Activated T-helper 17 cell treated with anti-CD3 and anti-CD28 coated beads, Interleukin-2, amount 50 U/mL, for 72 hours (primary cell): Measurements from ENCODE around the gene FAM13B. TPM values are rescaled to one million over a fixed set of nuclear protein-coding genes. Genes with fewer than 3 reads are reported as not detected.
A peak's percentile ranks its signal among the peaks of the same experiment; 100 is the strongest.
"Not testable (repeated sequence)": the region's sequence is repeated elsewhere in the genome, so short reads cannot be mapped to it uniquely, and the experiment has no call there.

Source experiments
- ATAC-seq: fragments of 150-1000 bp; cut with Tn5 transposase; replicated peaks from 2 replicates; pipeline ENCODE4 v1.10.0; 2021; ENCODE audit warnings: mild to moderate bottlenecking, moderate library complexity
- H3K27ac Mint-ChIP-seq: one replicate; pipeline ENCODE4 v1.8.0; 2022; ENCODE audit warnings: mixed read lengths
- H3K27me3 Mint-ChIP-seq: one replicate; pipeline ENCODE4 v1.8.0; 2022; ENCODE audit warnings: mixed read lengths
- H3K36me3 Mint-ChIP-seq: one replicate; pipeline ENCODE4 v1.8.0; 2022; ENCODE audit warnings: low read depth, mild to moderate bottlenecking, mixed read lengths
- H3K4me1 Mint-ChIP-seq: one replicate; pipeline ENCODE4 v1.8.0; 2022; ENCODE audit warnings: mixed read lengths
- H3K4me3 Mint-ChIP-seq: one replicate; pipeline ENCODE4 v1.8.0; 2022; ENCODE audit warnings: mild to moderate bottlenecking, mixed read lengths
- H3K9me3 Mint-ChIP-seq: one replicate; pipeline ENCODE4 v1.8.0; 2022; ENCODE audit warnings: mixed read lengths
- total RNA-seq, 2 donors: library from RNA; stranded (reverse); gene quantifications; one replicate each; pipeline ENCODE4 v1.2.3, GENCODE V29; 2022

FAM13B gene
- total RNA-seq, result 10 to 100 TPM; 24.4 to 30.1 TPM

DNA sequence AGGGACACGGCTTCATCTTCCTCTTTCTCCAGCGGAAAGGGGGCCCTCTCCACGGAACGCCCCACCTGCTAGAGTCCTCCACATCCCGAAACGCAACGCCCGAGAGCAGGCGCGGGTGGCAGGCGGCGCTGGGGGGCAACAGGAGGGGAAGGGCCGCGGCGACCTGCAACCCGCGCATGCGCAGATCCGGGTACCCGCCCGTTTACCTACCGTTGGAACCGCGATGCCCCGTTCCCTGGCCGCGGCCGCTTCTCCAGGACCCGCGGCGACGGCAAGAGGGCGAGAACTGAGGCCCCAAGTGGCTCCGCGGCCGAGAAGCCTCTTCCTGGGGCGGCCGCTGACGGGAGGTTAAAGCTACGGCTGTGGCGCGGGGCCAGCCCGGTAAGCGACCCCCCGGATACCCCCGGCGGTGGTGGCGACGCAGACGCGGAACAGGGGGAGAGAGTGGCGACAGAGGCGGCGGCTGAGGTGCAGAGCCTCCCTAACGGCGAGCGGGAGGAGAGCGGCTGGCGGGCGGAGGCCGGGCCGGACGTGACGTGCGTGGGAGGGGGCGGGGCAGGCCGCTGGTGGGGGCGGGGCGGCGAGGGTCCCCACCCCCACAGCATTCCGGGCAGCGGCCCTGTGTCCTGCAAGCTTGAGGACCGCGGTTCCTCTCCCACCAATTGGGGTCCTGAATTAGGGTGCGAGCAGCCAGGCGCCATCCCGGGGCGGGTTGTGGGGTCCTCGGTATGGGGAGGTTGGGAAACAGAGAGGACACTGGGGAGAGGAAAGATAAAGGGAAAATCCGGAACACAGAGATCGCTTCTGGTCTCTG, at the start of gene FAM13B:
Gene FAM13B (minus strand): TSS at position 508 of the 814 bp plus-strand sequence. CDS start 13,968 bp downstream, outside the sequence.
- Mint-ChIP-seq H3K27me3 (no peaks in the 10 kb centered on the region), H3K4me1 (peaks cover 33% of the 10 kb centered on the region), H3K9me3 (no peaks in the 10 kb centered on the region), H3K27ac (peak within 1 kb of the TSS; percentile 98), H3K36me3 (peaks cover 42% of the 10 kb centered on the region), H3K4me3 (peak within 1 kb of the TSS; percentile 99)
- peak; percentile 81 for ATAC-seq

DNA sequence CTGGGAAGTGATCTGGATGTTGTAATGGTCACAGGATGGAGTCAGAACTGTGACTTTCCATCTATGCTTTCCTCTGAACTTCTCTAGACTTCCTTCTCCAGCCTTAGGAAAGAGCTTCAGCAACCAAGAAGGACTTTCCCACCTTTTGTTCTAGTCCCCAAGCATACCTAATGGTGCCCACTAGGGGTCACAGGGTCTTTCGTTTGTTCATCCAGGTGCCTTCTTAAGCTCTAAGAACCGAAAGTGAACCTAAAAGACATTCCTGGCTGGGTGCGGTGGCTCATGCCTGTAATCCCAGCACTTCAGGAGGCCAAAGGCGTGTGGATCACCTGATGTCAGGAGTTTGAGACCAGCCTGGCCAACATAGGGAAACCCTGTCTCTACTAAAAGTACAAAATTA, 49.2 kb upstream of the FAM13B start:
- peak overlapping the region; percentile 82 for H3K27ac Mint-ChIP-seq
- H3K36me3 Mint-ChIP-seq, result no peaks in the 10 kb centered on the region

DNA sequence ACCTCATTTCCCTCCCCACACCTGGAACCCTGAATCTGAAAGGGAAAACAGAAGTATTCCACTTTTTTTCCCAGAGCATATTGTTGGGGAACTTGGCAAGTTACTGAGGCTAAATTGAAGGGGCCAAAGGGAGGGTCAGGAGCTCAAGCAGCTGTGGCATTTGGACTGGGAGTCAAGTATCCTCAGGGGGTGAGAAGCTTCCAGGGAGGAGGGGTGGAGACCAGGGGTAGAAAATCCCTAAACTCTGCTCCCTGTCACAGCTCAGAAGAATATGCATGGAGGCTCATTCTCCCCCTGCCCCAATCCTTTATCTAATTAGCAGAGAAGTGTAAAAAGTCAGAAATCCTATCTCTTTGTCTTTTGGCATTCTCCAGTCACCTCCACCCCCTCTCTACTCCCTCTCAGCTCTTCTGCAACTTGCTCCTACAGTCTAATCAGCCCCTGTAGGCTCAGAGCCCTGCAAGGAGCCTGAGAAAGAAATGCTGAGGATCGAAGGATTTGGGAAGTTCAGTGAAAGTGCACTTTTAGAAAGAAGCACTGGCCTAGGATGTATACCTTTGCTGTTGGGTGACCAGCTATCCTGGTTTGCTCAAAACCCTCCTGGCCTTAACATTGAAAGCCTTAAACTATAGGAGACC, 45.2 kb upstream of the FAM13B start:
- H3K4me1 Mint-ChIP-seq, result peaks cover 4% of the 10 kb centered on the region
- no peaks in the 10 kb centered on the region for H3K27me3 Mint-ChIP-seq
- H3K9me3 Mint-ChIP-seq, result no peaks in the 10 kb centered on the region
- H3K36me3 Mint-ChIP-seq, result no peaks in the 10 kb centered on the region
- no peak overlapping the region for H3K27ac Mint-ChIP-seq
- no peak for ATAC-seq
- H3K4me3 Mint-ChIP-seq, result no peak overlapping the region

More for the DNA sequence above, 49.2 kb upstream of the FAM13B start:
- H3K27me3 Mint-ChIP-seq, result no peaks in the 10 kb centered on the region
- peak overlapping the region; percentile 73 for H3K4me3 Mint-ChIP-seq
- H3K4me1 Mint-ChIP-seq, result peaks cover 4% of the 10 kb centered on the region
- H3K9me3 Mint-ChIP-seq, result no peaks in the 10 kb centered on the region
- ATAC-seq, result no peak

DNA sequence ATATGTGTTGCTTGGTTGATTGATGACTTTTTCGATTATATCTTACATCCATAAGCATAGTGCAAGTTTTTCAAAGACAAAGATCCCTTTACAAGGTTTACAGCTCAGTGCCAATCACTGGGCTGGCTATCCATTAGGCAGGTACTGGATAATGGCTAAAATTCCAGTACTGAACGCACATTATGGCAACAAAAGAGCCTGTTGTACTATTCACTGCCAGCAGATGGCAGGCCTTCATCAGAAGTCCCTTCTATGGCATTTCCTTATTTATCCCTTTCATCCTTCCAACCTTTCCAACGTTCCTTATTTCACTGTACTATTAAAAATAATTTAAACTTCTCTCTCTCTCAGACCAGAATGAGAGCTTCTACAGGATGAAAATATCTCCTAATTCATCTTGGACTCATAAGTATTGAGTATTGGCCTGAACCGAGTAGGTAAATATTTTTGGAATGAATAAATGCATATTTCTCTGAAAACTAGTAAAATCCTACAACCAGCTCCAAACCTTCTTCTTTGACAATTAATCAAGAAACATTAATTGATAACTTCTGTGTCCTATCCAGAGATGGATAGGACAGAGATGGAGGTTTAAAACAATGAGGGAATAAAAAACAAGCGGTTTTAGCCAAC, 44.3 kb upstream of the FAM13B start:
- Mint-ChIP-seq H3K36me3 (no peaks in the 10 kb centered on the region), H3K4me1 (peaks cover 4% of the 10 kb centered on the region), H3K4me3 (no peak overlapping the region), H3K27me3 (no peaks in the 10 kb centered on the region), H3K27ac (no peak overlapping the region), H3K9me3 (no peaks in the 10 kb centered on the region)
- ATAC-seq, result no peak

DNA sequence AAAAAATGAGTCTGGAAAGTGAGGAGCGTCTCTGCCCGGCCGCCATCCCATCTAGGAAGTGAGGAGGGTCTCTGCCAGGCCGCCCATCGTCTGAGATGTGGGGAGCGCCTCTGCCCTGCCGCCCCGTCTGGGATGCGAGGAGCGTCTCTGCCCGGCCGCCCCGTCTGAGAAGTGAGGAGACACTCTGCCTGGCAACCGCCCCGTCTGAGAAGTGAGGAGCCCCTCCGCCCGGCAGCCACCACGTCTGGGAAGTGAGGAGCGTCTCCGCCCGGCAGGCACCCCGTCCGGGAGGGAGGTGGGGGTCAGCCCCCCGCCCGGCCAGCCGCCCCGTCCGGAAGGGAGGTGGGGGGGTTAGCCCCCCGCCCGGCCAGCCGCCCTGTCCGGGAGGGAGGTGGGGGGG, 37.1 kb upstream of the FAM13B start:
- H3K4me3 Mint-ChIP-seq, H3K36me3 Mint-ChIP-seq, H3K4me1 Mint-ChIP-seq, ATAC-seq, H3K27me3 Mint-ChIP-seq, H3K9me3 Mint-ChIP-seq, H3K27ac Mint-ChIP-seq: not testable (repeated sequence)

DNA sequence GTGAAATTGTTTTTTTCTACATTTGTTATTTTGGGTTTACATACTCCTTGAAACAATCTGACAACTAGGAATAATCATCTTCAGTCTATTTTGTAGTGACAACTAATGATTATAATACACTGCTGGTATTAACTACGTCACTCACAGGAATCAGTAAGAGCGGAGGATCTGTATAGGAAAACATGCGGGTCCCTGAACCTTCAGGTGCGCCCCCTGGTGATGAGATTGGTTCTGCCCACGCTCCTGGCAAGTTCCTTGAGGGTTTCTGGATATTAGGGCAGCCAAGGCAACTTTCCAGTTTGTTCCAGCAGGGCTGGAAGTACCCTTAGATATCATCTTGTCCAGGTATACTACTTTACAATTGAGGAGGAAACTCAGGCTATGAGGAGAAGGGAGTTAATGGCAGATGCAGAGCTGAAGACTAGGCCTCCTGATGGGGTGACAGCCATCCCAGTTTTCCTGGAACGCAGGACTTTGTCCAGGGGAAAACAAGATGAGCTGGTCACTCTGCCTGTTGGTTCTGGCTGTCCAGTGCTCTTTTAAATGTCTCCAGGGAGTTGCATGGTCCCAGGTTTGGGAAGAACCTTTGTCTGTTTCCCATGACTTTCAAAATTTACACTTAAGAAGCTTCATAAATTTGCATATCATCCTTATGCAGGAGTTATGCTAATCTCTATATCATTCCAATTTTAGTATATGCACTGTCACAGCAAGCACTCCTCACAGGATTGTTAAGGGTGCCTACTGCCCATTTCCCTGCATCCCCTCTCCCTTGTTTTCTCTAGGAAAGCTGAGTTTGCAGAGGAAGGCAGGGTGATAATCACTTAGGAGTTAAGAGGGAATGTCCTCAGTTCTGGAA, 36.1 kb upstream of the FAM13B start:
- H3K27me3 Mint-ChIP-seq, result no peaks in the 10 kb centered on the region
- H3K27ac Mint-ChIP-seq, result no peak overlapping the region
- no peaks in the 10 kb centered on the region for H3K9me3 Mint-ChIP-seq
- no peak overlapping the region for H3K4me3 Mint-ChIP-seq
- H3K36me3 Mint-ChIP-seq, result no peaks in the 10 kb centered on the region
- H3K4me1 Mint-ChIP-seq, result no peaks in the 10 kb centered on the region
- peak; percentile 72 for ATAC-seq

DNA sequence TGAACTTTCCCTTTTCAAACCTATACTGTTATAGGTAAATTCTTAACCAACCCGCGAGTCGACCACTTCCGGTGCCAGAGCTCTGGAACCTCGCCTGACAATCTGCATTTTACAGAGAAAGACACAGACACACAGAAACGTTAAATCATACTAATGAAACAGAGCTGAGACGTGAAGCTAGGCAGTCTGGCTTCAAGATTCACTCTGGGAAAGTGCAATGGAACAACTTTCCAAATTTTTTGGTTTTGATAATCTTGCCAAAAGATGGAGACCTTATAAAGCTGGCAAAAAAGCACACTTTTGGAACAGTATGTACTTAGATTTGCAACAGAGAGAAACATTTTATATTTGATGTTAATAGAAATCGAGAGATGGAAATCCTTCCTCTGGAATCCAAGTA, 35.1 kb upstream of the FAM13B start:
- Mint-ChIP-seq H3K9me3 (no peaks in the 10 kb centered on the region), H3K27ac (no peak overlapping the region), H3K4me3 (no peak overlapping the region)

DNA sequence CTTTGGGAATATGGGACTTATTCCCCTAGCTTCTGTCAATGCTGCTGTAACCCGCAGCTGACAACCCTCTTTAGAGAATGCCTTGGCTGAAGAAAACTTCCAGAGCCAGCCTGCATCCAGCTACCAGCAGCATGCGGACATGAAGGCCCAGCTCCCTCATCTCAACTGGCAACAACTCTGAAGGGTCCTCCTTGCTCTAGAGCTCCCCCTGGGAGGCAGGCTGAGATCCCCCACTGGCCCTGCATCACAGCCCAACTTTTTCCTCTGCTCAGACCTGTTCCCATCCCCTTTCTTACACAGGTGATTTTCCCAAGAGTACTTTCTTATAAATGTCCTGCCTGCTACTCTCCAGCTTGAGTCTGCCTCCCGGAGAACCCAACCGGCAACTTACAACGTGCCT, 32.2 kb upstream of the FAM13B start:
- H3K4me1 Mint-ChIP-seq, result no peaks in the 10 kb centered on the region
- no peaks in the 10 kb centered on the region for H3K36me3 Mint-ChIP-seq
- H3K4me3 Mint-ChIP-seq, result no peak overlapping the region
- no peak overlapping the region for H3K27ac Mint-ChIP-seq
- no peaks in the 10 kb centered on the region for H3K9me3 Mint-ChIP-seq
- no peak for ATAC-seq
- H3K27me3 Mint-ChIP-seq, result no peaks in the 10 kb centered on the region

More for the DNA sequence above, 35.1 kb upstream of the FAM13B start:
- H3K27me3 Mint-ChIP-seq, result no peaks in the 10 kb centered on the region
- no peaks in the 10 kb centered on the region for H3K4me1 Mint-ChIP-seq
- no peaks in the 10 kb centered on the region for H3K36me3 Mint-ChIP-seq
- no peak for ATAC-seq

DNA sequence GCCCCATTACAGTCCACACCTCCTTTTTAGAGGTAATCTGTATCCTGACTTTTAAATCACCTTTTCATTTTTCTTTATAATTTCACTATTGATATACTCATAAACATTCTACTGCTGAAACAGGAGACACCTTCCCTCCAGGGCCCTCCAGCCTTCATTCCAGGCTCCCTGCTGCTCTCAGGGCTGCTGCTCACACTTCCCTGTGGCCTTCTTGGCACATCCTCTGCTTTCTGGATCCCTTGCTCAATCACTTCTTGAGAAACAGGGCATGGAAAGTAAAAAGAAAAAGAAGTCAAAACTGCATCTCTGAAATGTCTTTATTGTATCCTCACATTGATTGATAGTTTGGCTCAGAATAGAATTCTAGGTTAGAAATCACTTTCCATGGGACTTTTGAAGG, 31.6 kb upstream of the FAM13B start:
- Mint-ChIP-seq H3K4me3 (no peak overlapping the region), H3K27ac (no peak overlapping the region), H3K27me3 (no peaks in the 10 kb centered on the region), H3K36me3 (no peaks in the 10 kb centered on the region), H3K9me3 (no peaks in the 10 kb centered on the region), H3K4me1 (no peaks in the 10 kb centered on the region)
- ATAC-seq, result no peak

DNA sequence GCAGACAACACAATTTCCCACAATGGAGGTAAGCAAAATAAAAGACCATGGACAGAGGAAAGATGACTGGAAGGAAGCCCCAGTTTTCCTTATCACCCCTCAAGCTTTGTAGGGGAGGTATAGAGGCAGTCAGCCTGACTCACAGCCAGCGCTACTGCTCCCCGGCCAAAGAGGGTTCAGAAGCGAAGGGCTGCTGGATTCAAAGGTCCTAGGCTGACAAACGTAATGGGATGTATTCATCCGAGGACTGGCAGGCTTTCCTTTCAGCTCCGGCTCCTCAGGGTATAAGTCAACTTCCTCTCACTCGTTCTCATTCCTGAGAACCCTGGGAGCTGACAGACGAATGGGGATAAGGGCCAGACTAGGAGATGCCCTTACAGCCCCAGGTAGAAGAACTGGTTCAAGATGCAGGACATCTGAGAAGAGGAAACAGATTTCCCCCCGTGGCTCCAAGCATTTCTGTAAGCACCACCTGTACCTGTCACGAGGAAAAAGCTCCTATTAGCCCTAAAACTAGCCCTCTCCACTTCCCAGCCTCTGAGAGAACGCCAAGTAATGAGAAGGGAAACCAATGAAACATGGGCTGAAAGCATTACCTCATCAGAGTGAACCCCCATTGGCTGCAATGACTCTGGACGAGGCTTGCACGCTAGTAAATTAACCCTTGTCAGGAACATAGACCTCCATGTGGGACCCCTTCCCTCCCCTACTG, 22.1 kb upstream of the FAM13B start:
- H3K36me3 Mint-ChIP-seq, result no peaks in the 10 kb centered on the region
- ATAC-seq, result no peak
- no peak overlapping the region for H3K27ac Mint-ChIP-seq
- H3K27me3 Mint-ChIP-seq, result no peaks in the 10 kb centered on the region
- H3K9me3 Mint-ChIP-seq, result no peaks in the 10 kb centered on the region
- peaks cover 11% of the 10 kb centered on the region for H3K4me1 Mint-ChIP-seq
- H3K4me3 Mint-ChIP-seq, result no peak overlapping the region

DNA sequence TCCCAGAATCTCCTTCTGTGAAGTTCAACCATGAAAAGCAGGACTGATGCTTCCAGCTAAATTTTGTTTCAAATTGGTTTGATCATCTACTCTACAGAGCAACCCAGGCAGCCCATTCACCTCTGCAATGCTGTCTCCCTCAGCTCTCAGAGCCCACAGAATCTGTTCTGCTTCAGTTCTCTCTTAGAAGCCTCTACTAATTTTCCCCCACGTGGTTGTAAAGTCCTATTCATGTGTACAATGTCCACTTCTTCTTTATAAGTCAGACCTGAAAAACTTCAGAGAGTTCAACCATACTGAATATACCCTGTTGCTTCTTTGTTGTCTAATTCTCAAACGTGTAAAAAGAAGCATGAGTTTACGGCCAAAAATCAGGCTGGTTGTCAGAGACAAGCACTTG, 21.3 kb upstream of the FAM13B start:
- Mint-ChIP-seq H3K27ac (peak overlapping the region; percentile 52), H3K4me3 (peak overlapping the region; percentile 27), H3K27me3 (no peaks in the 10 kb centered on the region), H3K4me1 (peaks cover 11% of the 10 kb centered on the region), H3K9me3 (no peaks in the 10 kb centered on the region), H3K36me3 (no peaks in the 10 kb centered on the region)
- ATAC-seq, result no peak

DNA sequence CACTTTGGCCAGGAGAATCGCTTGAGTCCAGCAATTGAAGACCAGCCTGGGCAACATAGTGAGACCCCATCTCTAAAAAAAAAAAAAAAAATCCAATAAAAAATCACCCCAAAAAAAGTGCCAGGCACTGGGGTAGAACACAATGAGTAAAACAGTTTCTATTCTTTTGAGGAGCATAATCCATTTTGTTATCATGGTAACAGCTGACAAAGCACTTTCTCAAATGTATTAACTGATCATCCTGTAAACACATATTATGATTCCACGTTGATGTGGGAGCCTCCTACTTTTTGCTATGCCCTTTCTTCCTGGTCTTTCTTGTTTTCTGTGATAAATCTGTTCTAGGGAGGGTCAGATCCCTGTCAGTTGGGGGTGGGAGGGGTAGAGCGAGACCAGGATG, 20.7 kb upstream of the FAM13B start:
- H3K4me3 Mint-ChIP-seq, result peak overlapping the region; percentile 27
- no peaks in the 10 kb centered on the region for H3K27me3 Mint-ChIP-seq
- H3K4me1 Mint-ChIP-seq, result peaks cover 11% of the 10 kb centered on the region
- peak overlapping the region; percentile 52 for H3K27ac Mint-ChIP-seq
- ATAC-seq, result peak; percentile 34
- no peaks in the 10 kb centered on the region for H3K9me3 Mint-ChIP-seq
- no peaks in the 10 kb centered on the region for H3K36me3 Mint-ChIP-seq

DNA sequence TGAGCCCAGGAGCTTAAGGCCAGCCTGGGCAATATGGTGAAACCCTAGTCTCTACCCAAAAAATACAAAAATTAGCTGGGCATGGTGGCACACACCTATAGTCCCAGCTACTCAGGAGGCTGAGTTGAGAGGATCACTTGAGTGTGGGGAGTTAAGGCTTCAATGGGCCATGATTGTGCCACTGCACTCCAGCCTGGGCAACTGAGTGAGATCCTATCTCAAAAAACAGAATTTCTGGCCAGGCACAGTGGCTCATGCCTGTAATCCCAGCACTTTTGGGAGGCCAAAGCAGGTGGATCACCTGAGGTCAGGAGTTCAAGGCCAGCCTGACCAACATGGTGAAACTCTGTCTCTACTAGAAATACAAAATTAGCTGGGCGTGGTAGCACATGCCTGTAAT, 19.8 kb upstream of the FAM13B start:
- not testable (repeated sequence) for H3K27me3 Mint-ChIP-seq, H3K27ac Mint-ChIP-seq, ATAC-seq, H3K4me3 Mint-ChIP-seq, H3K36me3 Mint-ChIP-seq, H3K9me3 Mint-ChIP-seq
- peaks cover 11% of the 10 kb centered on the region for H3K4me1 Mint-ChIP-seq
